Ovary (tissue), 3 donors: Measurements from ENCODE around the gene MYT1.

Source experiments
- CTCF ChIP-seq, 3 donors: fragments of 450-650 bp in 2 of 3; fragments of 200-600 bp in 1 of 3; IDR thresholded peaks; one replicate each; pipeline versions ENCODE4 v1.5.1 to v1.8.0; 2016 to 2022; ENCODE audit warnings: antibody characterized with exemption in 3 of 3, mild to moderate bottlenecking in 1 of 3
- POLR2A ChIP-seq: fragments of 450-650 bp; IDR thresholded peaks from one replicate; pipeline ENCODE4 v1.6.1; 2017; ENCODE audit warnings: antibody characterized with exemption, mild to moderate bottlenecking, moderate library complexity
- donor health status: DM: no; HTN: no; CAD: no.

- TF ChIP-seq CTCF (IDR thresholded peaks at IDR 0.05) (no peak), POLR2A (no peak)
Observed at GRCh38 chr20:64188682-64189529, 24.7 kb downstream of the MYT1 start.
